ENCODE results near the gene SPPL2B. TPM values are rescaled to one million over a fixed set of nuclear protein-coding genes. Genes with fewer than 3 reads are reported as not detected.

The SPPL2B gene
- total and polyA plus RNA-seq, 9 of the 15 experiments (the other 6 are each of a cell fraction or from before 2014, with no cell fraction given), result 0.20 to 81.2 (median 15.1) TPM

- TF ChIP-seq AFF1 (IDR thresholded peaks at IDR 0.05; ENCODE audit: low read depth in 1 of 2, partially characterized antibody in 2 of 2), result peak in 1 of 2 experiments; percentile 74
These were observed 47.0 kb upstream of the SPPL2B start (continued) for GRCh38 chr19:2281265-2282061.

- in situ Hi-C loops (cut with MboI) (loop anchor here (5.0 kb wide), 1 partner anchor 105 kb away; no protein-coding TSS in a partner anchor), intact Hi-C loops (cut with micrococcal nuclease) (no loop called here)
- ATAC-seq (peak; percentile 86), DNase-seq (ENCODE audit: extremely low read depth in 1 of 4, low spot score in 3 of 4) (peak; percentile 56 to 75 (median 64)), FAIRE-seq (no peak)
- WGBS (ENCODE audit: insufficient coverage, low coverage, missing lambda C conversion rate), result 31% methylated on average over 23 of the region's 41 CpGs
- Histone ChIP-seq H3K4me3 (peak within 1 kb of the TSS; percentile 11; the same call in 1 of the 2 replicates), H3K27me3 (ENCODE audit: control insufficient read depth in 2 of 2, insufficient read depth in 2 of 2, low read length in 2 of 2) (no peaks in the 10 kb centered on the region), H3K9me1 (ENCODE audit: control insufficient read depth, insufficient read depth, low read length) (no peaks in the 10 kb centered on the region), H3K79me2 (ENCODE audit: control insufficient read depth, insufficient read depth, low read length) (no peaks in the 10 kb centered on the region), H4K20me1 (replicated peaks; ENCODE audit: control insufficient read depth, insufficient read depth, low read length) (no peaks in the 10 kb centered on the region), H3K9ac (ENCODE audit: insufficient read depth in 1 of 2, low read depth in 2 of 2, low read length in 2 of 2) (peak within 1 kb of the TSS in 1 of 2 experiments; percentile 90; a peak in 3 of 4 replicates), H3K9me3 (replicated peaks; ENCODE audit: control insufficient read depth, insufficient read depth, low read depth, low read length) (no peaks in the 10 kb centered on the region), H3K4me1 (replicated peaks in 1 of 2; ENCODE audit: control insufficient read depth in 2 of 2, insufficient read depth in 2 of 2, low read length in 2 of 2) (peaks cover 0 to 27% of the 10 kb centered on the region in 2 experiments; a peak in 3 of 5 replicates), H3K4me2 (ENCODE audit: insufficient read depth, low read length) (peak within 1 kb of the TSS; percentile 35), H3K27ac (ENCODE audit: extremely low read depth, low read depth, low read length) (peak within 1 kb of the TSS; percentile 10; the same call in 1 of the 3 replicates), H2AFZ (ENCODE audit: low read depth, low read length) (peak within 1 kb of the TSS; percentile 49), H3K36me3 (ENCODE audit: control insufficient read depth, insufficient read depth, low read length) (no peaks in the 10 kb centered on the region)
- BruUV-seq (replicated peaks), result no TSS peak
- POLR2A ChIA-PET, result interaction anchor here (0.6 to 1.4 kb wide), 6 partner anchors 9 to 190 kb away, joined by 3 to 5 read pairs (median 3); no protein-coding TSS in a partner anchor
- CTCF ChIA-PET (ENCODE audit: low intra/inter-chr PET ratio), result no interaction called here
- TF ChIP-seq PCBP1 (IDR thresholded peaks at IDR 0.05; ENCODE audit: low read depth, low read length, poor library complexity, severe bottlenecking), result no peak
- no peak for TF ChIP-seq FOXJ3 (CRISPR knock-in tag; IDR thresholded peaks at IDR 0.05)
- TF ChIP-seq HOMEZ (CRISPR knock-in tag; IDR thresholded peaks at IDR 0.05), result no peak
- peak; percentile 66; the same call in 1 of the 2 replicates for TF ChIP-seq SPI1 (IDR thresholded peaks at IDR 0.05; ENCODE audit: borderline replicate concordance, low read depth, low read length)
- peak; percentile 63; the same call in 1 of the 2 replicates for TF ChIP-seq ESRRA (IDR thresholded peaks at IDR 0.05; ENCODE audit: borderline replicate concordance, low read depth)
- TF ChIP-seq PKNOX1 (IDR thresholded peaks at IDR 0.05), result peak; percentile 48
- TF ChIP-seq ZBTB34 (CRISPR knock-in tag; IDR thresholded peaks at IDR 0.05), result no peak
These were observed 46.2 kb upstream of the SPPL2B start, which contains the start of gene PEAK3 for GRCh38 chr19:2282062-2282861. PEAK3 (minus strand) TSS chr19:2282175; CDS start chr19:2280931, 1,244 bp downstream.

Measured in K562 (cell line).